HG03103 (cell line): ENCODE data around the gene TUSC2.
A peak's percentile ranks its signal among the peaks of the same experiment; 100 is the strongest.

Experiments
- ATAC-seq: cut with Tn5 transposase; IDR thresholded peaks from one replicate; pipeline ENCODE4 v1.9.1; 2021; ENCODE audit warnings: low read depth; ENCODE audit not compliant: unreplicated experiment

TUSC2 gene

DNA sequence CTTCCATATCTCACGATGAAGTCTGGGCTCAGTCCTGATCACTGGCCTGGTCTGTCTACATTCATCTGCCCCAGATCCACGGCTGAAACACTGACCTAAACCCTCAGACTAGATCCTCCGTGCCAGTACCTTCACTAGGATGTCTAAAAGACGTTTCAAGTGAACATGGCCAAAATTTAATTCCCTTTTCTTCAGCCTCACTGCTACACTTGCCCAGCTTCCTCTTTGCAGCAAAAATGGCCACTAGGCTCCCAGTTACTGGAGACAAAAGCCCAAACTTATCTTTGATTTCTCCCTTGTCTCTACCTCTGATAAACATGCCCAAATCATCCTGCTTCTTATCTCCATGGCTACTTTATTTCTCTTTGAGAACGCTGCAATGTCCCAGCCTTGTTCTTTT, 10.9 kb upstream of the TUSC2 start:
- ATAC-seq, result no peak

GRCh38 chr3:50337175-50337861, 9.3 kb upstream of the TUSC2 start:
- ATAC-seq, result peak; percentile 67

- ATAC-seq, result peak; percentile 31
Observed at GRCh38 chr3:50336452-50337174, 8.6 kb upstream of the TUSC2 start.

- ATAC-seq, result no peak
Observed at GRCh38 chr3:50334339-50335075, 6.5 kb upstream of the TUSC2 start.

DNA sequence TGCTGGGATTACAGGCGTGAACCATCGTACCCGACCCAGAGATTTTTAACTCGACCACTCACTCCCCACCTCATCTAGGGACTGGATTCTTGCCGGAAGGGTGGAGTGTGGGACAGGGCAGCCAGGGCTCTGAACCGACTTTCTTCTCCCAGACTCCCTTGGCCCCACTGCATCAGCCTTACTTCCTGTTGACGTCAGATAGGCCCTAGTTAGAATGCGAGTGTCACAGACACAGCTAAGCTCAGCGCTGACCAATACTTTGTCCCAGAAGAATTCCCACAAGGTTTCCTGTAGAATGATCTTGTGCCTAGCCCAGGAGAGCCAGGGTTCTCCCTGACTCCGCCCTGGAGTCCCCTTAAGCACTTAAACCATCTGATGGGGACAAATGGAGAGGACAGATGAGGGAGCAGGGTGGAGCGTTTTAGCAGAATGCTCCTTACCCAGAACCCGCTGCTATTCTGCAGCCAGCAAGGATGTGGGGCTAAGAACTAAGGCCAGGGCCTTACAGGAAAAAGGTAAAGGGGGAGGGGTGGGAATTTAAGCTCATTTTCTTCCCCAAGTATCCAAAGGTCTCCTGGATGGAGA, 5.8 kb upstream of the TUSC2 start:
- ATAC-seq, result no peak

- no peak for ATAC-seq
Observed at GRCh38 chr3:50331364-50331907, 3.4 kb upstream of the TUSC2 start.

GRCh38 chr3:50330330-50330729, 2.3 kb upstream of the TUSC2 start:
- ATAC-seq, result no peak

DNA sequence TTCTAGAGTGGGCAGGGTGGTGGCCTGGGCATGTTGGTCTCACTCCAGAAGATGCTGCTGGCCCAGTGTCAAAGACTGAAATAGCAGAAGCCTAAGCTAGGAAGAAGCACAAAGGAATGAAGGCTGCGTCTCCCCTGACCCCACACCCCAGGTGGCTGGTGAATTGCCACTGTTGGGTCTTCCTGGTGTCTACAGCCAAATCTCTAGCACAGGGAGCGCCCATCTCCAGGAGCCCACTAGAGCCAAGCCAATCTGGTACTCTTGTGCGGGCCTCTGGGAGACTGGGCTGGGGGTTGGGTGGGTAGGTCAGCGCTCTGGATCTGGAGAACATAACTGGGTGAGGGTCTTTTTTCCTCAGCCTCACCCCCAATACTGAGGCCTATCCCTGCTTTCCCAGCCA, 894 bp downstream of the TUSC2 start:
- ATAC-seq, result no peak

GRCh38 chr3:50326182-50326541, 1.9 kb downstream of the TUSC2 start:
- no peak for ATAC-seq

DNA sequence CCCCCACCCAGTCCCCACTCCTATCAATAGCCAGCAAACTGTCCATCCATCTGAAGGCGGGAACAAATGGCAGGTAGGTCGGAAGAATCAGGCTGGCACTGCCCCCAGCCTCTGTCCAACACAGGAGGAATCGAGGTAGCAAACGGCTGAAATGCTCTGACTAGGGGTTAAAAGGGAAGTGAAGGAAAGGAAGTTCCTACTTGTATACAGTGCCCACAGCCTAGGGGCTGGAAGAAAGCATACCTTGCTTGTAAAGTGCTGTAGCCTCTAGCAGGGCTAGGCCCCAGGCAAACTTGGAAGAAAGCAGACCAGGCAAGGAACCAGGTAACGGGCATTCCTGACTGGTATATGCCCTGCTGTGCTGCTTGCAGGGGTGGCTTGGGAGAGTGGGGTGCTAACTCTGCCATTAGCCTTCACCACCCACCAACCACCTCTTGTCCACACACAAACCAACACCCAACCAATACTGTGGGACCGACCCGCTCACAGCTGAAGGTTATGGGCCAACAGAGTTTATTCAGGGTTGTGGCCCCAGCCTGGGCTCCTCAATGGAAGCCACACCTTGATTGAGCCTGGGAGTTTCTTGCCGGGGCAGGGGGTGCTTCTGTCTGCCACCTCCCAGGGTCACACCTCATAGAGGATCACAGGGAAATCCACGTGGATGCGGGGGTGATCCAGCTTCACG, 2.4 kb downstream of the TUSC2 start:
- no peak for ATAC-seq

DNA sequence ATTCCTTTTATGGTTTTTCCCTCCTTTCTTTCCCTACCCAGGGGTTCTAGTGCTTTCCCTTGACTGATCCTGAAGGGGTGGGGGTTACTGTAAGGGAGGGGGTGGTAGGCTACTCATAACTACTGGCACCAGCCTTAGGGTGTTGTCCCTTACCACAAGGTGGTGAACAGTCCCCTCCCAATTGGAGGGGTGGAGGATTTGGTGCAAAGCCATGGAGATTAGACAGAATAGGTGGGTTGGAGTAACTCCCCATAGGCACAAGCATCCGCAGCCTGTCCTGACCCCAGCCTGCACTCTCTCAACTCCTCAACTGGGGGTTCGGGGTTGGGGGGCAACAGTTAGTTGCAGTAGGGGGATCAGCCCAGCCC, 2.9 kb downstream of the TUSC2 start:
- no peak for ATAC-seq

DNA sequence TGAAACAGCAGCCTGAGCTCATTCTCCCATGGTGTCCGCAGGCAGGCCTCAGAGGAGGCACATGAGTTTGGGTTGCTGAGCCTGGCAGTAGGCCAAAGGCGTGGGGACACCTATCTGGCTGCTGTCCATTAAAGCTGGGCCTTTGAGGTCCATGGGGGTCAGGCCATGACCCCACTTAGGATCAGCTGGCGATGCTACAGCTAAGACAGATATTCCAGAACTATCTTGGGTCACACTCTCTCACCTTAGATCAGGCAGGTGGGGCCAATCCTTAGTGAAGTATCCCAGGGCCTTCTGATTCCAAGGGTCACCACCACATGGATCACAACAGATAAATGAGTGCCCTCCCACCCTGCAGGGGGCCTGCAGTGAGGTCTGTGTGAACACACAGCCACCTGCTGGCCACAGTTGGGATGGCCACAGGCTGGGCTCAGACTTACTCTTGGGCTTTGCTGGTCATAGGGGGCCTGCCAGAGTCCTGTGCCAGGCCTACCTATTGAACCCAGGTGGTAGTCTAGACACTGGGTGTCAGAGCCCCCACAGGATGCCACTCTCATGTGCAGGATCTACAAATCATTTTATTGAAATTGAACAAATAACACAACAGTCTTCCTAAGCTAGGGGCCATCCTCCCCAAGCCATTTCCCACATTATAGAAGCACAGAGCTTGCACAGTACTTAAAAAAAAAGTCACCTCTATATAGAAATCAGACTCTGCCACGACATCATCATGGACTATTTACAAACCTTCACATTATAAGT, 3.5 kb downstream of the TUSC2 start:
- no peak for ATAC-seq

- no peak for ATAC-seq
Observed at GRCh38 chr3:50323614-50324199, 4.3 kb downstream of the TUSC2 start.

- ATAC-seq, result no peak
Observed at GRCh38 chr3:50323092-50323600, 4.9 kb downstream of the TUSC2 start.

DNA sequence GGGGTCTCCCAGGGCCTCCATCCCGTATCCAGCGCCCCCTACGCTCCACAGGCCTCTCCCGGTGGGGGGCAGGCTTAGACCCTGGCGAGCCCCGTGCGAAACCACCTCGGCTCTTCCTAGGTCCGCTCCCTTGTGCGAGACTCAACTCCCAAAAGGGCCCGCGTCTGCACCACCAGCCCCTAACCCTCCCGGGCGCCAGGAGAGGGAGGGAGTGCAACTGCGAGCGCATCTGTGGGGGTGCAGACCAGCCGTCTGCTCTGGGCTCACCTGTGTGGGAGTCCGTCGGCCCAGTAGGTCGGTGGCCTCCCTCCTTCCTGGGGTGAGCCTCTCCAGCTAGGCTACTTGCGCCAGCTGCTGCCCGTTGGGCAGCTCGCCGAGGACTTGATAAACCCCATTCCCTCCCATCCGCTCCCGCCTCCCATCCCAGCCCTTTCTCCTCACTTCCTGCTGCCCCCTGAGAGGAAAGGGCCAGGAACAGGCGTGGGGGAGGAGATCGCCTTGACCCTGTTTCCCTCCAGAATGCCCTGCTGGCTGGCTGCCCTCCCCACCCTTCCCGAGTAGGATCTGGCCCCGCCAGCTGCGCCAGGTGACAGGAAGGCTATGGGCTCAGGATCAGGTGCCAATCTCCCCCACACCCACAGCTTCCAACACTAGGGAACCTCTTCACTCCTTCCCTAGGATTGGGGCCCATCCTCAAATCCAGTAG, 5.5 kb downstream of the TUSC2 start, which contains the start of gene HYAL2:
TSS of gene HYAL2 (minus strand) at position 360 of the 706 bp plus-strand sequence. CDS start 2,256 bp downstream, outside the sequence.
- no peak for ATAC-seq

GRCh38 chr3:50322115-50322385, 6.0 kb downstream of the TUSC2 start:
- ATAC-seq, result no peak

DNA sequence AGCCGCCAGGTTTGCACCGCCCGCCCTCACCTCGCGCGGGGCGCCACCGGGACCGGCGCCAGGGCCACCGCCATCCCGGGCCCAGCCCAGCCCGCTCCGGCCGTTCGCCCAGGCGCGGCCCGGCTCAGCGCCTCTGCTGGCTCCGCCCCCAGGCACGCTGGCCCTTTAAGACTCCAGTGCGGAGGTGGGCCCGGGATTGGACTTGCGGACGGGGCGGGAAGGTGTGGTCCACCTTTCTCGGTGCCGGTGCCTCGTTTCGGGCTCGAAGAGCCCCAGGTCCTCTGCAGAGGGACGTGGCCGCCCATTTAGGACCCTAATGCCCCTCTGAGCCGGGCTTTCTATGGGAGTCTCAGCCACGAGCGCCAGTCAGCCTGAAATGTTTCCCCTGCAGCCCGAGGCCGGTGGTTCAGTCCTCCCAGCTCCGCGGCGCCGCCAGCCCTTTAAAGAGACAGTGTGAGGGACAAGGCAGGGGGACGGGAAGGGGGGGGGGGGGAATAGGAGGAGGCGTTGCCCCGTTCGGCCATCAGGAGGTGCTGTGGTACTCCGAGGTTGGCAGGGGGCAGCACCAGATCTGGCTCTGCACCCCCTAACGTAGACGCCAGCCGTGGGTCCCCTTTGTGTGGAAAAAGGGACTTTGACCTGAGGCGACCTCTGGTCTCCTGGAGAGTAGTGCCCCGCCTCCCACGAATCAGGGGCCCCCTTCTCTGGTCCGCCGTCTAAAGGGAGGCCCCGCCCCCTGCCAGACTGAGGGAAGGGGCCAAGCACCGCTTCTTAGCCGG, 6.5 kb downstream of the TUSC2 start:
- ATAC-seq, result peak; percentile 70

DNA sequence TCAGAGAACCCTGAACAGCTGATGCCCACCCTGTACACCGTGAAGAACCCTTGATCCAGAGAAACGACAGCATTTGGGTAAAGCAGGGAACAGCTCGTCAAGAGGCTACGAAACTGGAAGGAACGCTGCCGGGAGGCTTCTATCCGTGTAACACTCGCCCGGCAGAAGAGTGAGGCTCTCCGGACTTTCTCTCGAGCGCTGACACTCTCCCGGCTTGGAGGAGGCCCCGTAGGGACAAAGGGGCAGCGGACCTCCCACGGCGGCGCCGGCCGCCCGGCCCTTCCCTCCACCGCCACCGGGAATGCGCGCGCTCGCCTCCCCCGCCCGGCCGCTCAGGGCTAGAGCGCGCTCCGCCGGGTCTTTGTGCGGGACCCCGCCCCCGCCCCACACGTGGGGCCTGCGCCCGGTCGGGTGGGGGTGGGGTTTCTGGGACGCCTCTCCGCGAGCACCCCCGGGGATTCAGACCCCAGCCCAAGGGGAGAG, 7.1 kb downstream of the TUSC2 start:
- ATAC-seq, result peak; percentile 29
